ENCODE results near the gene RSPH10B. TPM values are rescaled to one million over a fixed set of nuclear protein-coding genes. Genes with fewer than 3 reads are reported as not detected.

Gene RSPH10B
- total and polyA plus RNA-seq, 5 experiments from 2014 or later, result 0.81 TPM; not detected in 4

Other genes with a start within 250 kb of the RSPH10B start
- 100 to 1,000 TPM; 114 to 115 TPM for gene RNF216, start 189.0 kb downstream of the RSPH10B start, total RNA-seq
- 10 to 100 TPM; 28.4 to 47.6 (median 35.9) TPM for gene RNF216, start 189.0 kb downstream of the RSPH10B start, polyA plus RNA-seq
- 10 to 100 TPM; 12.1 to 13.7 TPM for gene OCM, start 89.9 kb downstream of the RSPH10B start, total RNA-seq
- 1 to 10 TPM in 2 of 3 donors, under 1 TPM in 1; 0.54 to 1.8 (median 1.7) TPM for gene OCM, start 89.9 kb downstream of the RSPH10B start, polyA plus RNA-seq
- 10 to 100 TPM; 66.3 to 72.5 TPM for gene CCZ1, start 72.0 kb downstream of the RSPH10B start, total RNA-seq
- gene CCZ1, start 72.0 kb downstream of the RSPH10B start, polyA plus RNA-seq, result 10 to 100 TPM; 32.0 to 56.1 (median 33.0) TPM
- 10 to 100 TPM; 20.0 to 22.8 TPM for gene PMS2, start 38.4 kb upstream of the RSPH10B start, total RNA-seq
- gene PMS2, start 38.4 kb upstream of the RSPH10B start, polyA plus RNA-seq, result 10 to 100 TPM in 2 of 3 donors, 1 to 10 TPM in 1; 9.8 to 14.2 (median 10.0) TPM
- gene AIMP2, start 38.6 kb upstream of the RSPH10B start, total RNA-seq, result 10 to 100 TPM; 12.6 to 14.0 TPM
- 10 to 100 TPM; 14.1 to 23.9 (median 20.8) TPM for gene AIMP2, start 38.6 kb upstream of the RSPH10B start, polyA plus RNA-seq
- not detected for gene ANKRD61, start 60.7 kb upstream of the RSPH10B start, total RNA-seq
- gene ANKRD61, start 60.7 kb upstream of the RSPH10B start, polyA plus RNA-seq, result under 1 TPM; 0.21 to 0.36 (median 0.30) TPM
- 10 to 100 TPM; 77.2 to 84.8 TPM for gene EIF2AK1, start 88.5 kb upstream of the RSPH10B start, total RNA-seq
- gene EIF2AK1, start 88.5 kb upstream of the RSPH10B start, polyA plus RNA-seq, result 10 to 100 TPM; 94.1 to 95.3 (median 94.5) TPM
- gene USP42, start 134.3 kb upstream of the RSPH10B start, total RNA-seq, result 10 to 100 TPM; 18.3 to 19.4 TPM
- 10 to 100 TPM in 1 of 3 donors, 1 to 10 TPM in 2; 4.9 to 13.0 (median 7.9) TPM for gene USP42, start 134.3 kb upstream of the RSPH10B start, polyA plus RNA-seq

All from naive thymus-derived CD8-positive, alpha-beta T cell (primary cell).